Activated naive CD8-positive, alpha-beta T cell treated with anti-CD3 and anti-CD28 coated beads, Interleukin-2, amount 10 ng/mL, durations not matched to agents 7 days and 5 days (primary cell): ENCODE measurements around the gene HAGH. TPM values are rescaled to one million over a fixed set of nuclear protein-coding genes. Genes with fewer than 3 reads are reported as not detected.
A peak's percentile ranks its signal among the peaks of the same experiment; 100 is the strongest.

Experiments used
- ATAC-seq: fragments of 150-1000 bp; cut with Tn5 transposase; one replicate; pipeline ENCODE4 v1.10.0; 2021; ENCODE audit warnings: low read depth, moderate library complexity
- POLR2A ChIA-PET: fragments of 350-600 bp; sonication (Branson Sonifier 250); formaldehyde crosslinking; loops from one replicate; lab custom pipeline; 2021; ENCODE audit warnings: antibody characterized with exemption; lab: Charles Lee
- DNase-seq: peaks from one replicate; pipeline ENCODE4 v3.0.0; 2021
- H3K27ac Mint-ChIP-seq: one replicate; pipeline ENCODE4 v1.8.0; 2022; ENCODE audit warnings: mild to moderate bottlenecking, mixed read lengths
- H3K27me3 Mint-ChIP-seq: one replicate; pipeline ENCODE4 v1.8.0; 2022; ENCODE audit warnings: mild to moderate bottlenecking, moderate library complexity, mixed read lengths
- H3K36me3 Mint-ChIP-seq: one replicate; pipeline ENCODE4 v1.8.0; 2021; ENCODE audit warnings: mild to moderate bottlenecking, mixed read lengths
- H3K4me1 Mint-ChIP-seq: one replicate; pipeline ENCODE4 v1.8.0; 2021; ENCODE audit warnings: mixed read lengths
- H3K4me3 Mint-ChIP-seq: one replicate; pipeline ENCODE4 v1.8.0; 2022; ENCODE audit warnings: mild to moderate bottlenecking, moderate library complexity, mixed read lengths
- H3K9me3 Mint-ChIP-seq: one replicate; pipeline ENCODE4 v1.8.0; 2021; ENCODE audit warnings: mixed read lengths
- total RNA-seq, 2 experiments: library from RNA; stranded (reverse); gene quantifications; one replicate each; pipeline ENCODE4 v1.2.3, GENCODE V29; 2021

The HAGH gene
- total RNA-seq, 2 experiments from 2014 or later: 48.7 to 51.6 TPM

DNA sequence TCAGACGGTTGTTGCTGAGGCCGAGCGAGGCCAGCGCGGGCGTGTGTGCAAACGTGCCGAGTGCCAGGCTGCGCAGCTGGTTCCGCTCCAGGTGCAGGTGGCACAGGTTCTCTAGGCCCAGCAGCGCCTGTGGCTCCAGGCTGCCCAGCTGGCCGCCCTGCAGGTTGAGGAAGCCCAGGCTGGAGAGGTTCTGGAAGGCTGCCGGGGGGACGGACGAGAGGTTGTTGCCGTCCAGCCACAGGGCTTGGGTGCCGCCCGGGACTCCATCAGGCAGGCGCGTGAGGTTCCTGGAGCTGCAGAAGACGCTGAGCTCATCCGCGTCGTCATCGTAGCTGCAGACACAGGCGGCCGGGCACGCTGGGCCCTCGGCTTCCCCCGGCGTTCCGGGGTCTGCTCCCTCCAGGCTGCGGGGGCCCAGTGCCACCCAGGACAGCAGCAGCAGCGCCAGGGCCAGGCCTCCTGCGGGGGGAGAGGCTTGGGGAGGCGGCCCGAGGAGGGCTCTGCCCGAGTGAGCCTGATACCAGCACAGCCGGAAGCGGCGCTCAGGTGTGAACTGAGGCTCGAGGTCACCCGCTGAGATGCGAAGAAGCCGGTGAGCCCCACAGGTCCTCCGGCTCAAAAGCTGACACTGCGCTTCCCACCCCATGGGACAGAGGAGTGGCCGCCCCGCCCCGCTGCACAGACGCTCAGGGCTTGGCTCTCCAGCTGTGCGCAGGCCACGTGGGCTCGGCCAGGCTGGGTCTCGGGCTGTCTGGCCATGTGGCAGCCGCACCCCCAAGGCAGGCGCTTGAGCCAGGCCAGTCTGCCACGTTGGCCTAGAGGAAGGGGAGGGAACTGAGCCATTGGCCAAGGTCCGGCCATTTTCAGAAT, 34.4 kb downstream of the HAGH start:
- no peak overlapping the region for H3K4me3 Mint-ChIP-seq
- peaks cover 1% of the 10 kb centered on the region for H3K4me1 Mint-ChIP-seq
- H3K27me3 Mint-ChIP-seq: no peaks in the 10 kb centered on the region
- POLR2A ChIA-PET: interaction anchor here (1.4 kb wide), 1 partner anchor 10 kb away, joined by 5 read pairs; the partner anchor contains the start of genes NUBP2 and SPSB3
- no peak overlapping the region for H3K27ac Mint-ChIP-seq
- no peaks in the 10 kb centered on the region for H3K9me3 Mint-ChIP-seq
- ATAC-seq: no peak
- H3K36me3 Mint-ChIP-seq: peaks cover 3% of the 10 kb centered on the region
- DNase-seq: peak; percentile 25

GRCh38 chr16:1791256-1791942, 35.2 kb downstream of the HAGH start:
- Mint-ChIP-seq H3K27me3 (no peaks in the 10 kb centered on the region), H3K27ac (no peak overlapping the region), H3K4me3 (no peak overlapping the region), H3K9me3 (no peaks in the 10 kb centered on the region), H3K36me3 (peaks cover 1% of the 10 kb centered on the region), H3K4me1 (peaks cover 1% of the 10 kb centered on the region)
- peak; percentile 28 for DNase-seq
- no peak for ATAC-seq
- POLR2A ChIA-PET: interaction anchor here (1.4 kb wide), 1 partner anchor 9 kb away, joined by 5 read pairs; the partner anchor contains the start of genes NUBP2 and SPSB3

DNA sequence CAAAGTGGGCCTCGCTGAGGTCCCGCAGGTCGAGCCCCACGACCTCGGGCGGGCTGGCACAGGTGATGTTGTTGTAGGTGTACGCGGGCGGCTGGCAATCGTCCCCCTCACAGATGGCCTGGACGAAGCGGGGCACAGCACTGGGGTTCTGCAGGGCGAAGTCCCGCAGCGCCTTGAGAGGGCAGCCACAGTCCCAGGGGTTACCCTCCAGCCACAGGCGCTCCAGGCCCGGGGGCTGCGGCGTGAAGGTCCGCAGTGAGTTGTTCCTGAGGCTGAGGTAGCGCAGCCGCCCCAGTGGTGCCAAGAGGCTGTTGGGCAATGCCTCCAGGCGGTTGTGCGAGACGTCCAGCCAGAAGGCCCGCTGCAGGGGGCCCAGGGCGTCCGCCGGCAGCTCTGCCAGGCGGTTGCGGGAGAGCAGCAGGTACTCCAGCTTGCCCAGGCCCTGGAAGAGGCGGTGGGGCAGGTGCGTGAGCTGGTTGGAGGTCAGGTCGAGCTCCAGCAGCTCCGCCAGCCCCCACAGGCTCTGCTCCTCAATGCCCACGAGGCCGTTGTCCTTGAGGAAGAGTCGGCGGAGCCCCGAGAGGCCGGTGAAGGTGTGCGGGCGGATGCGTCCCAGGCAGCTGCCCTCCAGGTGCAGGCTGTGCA, 35.9 kb downstream of the HAGH start:
- ATAC-seq: no peak
- Mint-ChIP-seq H3K36me3 (peaks cover 1% of the 10 kb centered on the region), H3K4me3 (no peak overlapping the region), H3K4me1 (peaks cover 1% of the 10 kb centered on the region), H3K27ac (no peak overlapping the region), H3K27me3 (no peaks in the 10 kb centered on the region), H3K9me3 (no peaks in the 10 kb centered on the region)
- DNase-seq: no peak
- POLR2A ChIA-PET: interaction anchor here (1.4 kb wide), 1 partner anchor 8 kb away, joined by 5 read pairs; the partner anchor contains the start of genes NUBP2 and SPSB3

DNA sequence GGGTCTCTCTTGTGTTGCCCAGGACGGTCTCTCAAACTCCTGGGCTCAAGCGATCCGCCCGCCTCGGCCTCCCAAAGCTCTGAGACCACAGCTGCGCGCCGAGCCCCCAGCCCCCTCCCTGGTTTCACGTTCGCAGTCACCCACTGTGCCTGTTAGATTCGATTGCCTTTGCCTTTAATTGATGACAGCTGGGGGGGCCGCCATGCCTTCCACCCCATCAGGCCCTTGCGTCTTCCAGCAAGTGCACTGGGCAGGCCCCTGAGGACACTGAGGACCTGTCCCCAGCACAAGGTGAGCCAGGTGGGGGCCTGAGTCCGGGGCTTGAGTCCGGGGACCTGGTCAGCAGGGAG, 36.4 kb downstream of the HAGH start:
- POLR2A ChIA-PET: no interaction called here
- Mint-ChIP-seq H3K9me3 (no peaks in the 10 kb centered on the region), H3K27me3 (no peaks in the 10 kb centered on the region), H3K4me1 (peaks cover 1% of the 10 kb centered on the region), H3K36me3 (peaks cover 1% of the 10 kb centered on the region), H3K4me3 (no peak overlapping the region), H3K27ac (no peak overlapping the region)
- ATAC-seq: no peak
- no peak for DNase-seq

GRCh38 chr16:1789643-1790045, 37.0 kb downstream of the HAGH start:
- H3K4me3 Mint-ChIP-seq: no peak overlapping the region
- no peak for DNase-seq
- peaks cover 1% of the 10 kb centered on the region for H3K36me3 Mint-ChIP-seq
- POLR2A ChIA-PET: no interaction called here
- no peak overlapping the region for H3K27ac Mint-ChIP-seq
- peaks cover 4% of the 10 kb centered on the region for H3K4me1 Mint-ChIP-seq
- no peak for ATAC-seq
- no peaks in the 10 kb centered on the region for H3K27me3 Mint-ChIP-seq
- no peaks in the 10 kb centered on the region for H3K9me3 Mint-ChIP-seq

- ATAC-seq (no peak), DNase-seq (peak; percentile 26)
- Mint-ChIP-seq H3K4me1 (peaks cover 5% of the 10 kb centered on the region), H3K27ac (no peak overlapping the region), H3K9me3 (no peaks in the 10 kb centered on the region), H3K27me3 (no peaks in the 10 kb centered on the region), H3K4me3 (no peak overlapping the region), H3K36me3 (peaks cover 1% of the 10 kb centered on the region)
- POLR2A ChIA-PET: no interaction called here
These were observed 37.9 kb downstream of the HAGH start for GRCh38 chr16:1788708-1789100.

GRCh38 chr16:1788095-1788707, 38.4 kb downstream of the HAGH start:
- ATAC-seq: no peak
- H3K27ac Mint-ChIP-seq: no peak overlapping the region
- H3K36me3 Mint-ChIP-seq: peaks cover 1% of the 10 kb centered on the region
- POLR2A ChIA-PET: no interaction called here
- no peaks in the 10 kb centered on the region for H3K27me3 Mint-ChIP-seq
- no peak for DNase-seq
- H3K4me3 Mint-ChIP-seq: no peak overlapping the region
- no peaks in the 10 kb centered on the region for H3K9me3 Mint-ChIP-seq
- H3K4me1 Mint-ChIP-seq: peaks cover 8% of the 10 kb centered on the region

- peaks cover 8% of the 10 kb centered on the region for H3K4me1 Mint-ChIP-seq
- H3K36me3 Mint-ChIP-seq: peaks cover 1% of the 10 kb centered on the region
- no peak overlapping the region for H3K27ac Mint-ChIP-seq
- no peaks in the 10 kb centered on the region for H3K9me3 Mint-ChIP-seq
- ATAC-seq (no peak), DNase-seq (peak; percentile 29)
- H3K4me3 Mint-ChIP-seq: no peak overlapping the region
- POLR2A ChIA-PET: no interaction called here
- H3K27me3 Mint-ChIP-seq: no peaks in the 10 kb centered on the region
These were observed 39.1 kb downstream of the HAGH start for GRCh38 chr16:1787322-1788094.

GRCh38 chr16:1787056-1787321, 39.6 kb downstream of the HAGH start:
- Mint-ChIP-seq H3K4me1 (peaks cover 8% of the 10 kb centered on the region), H3K27ac (no peak overlapping the region), H3K9me3 (no peaks in the 10 kb centered on the region), H3K36me3 (peaks cover 1% of the 10 kb centered on the region), H3K27me3 (no peaks in the 10 kb centered on the region), H3K4me3 (no peak overlapping the region)
- no peak for ATAC-seq
- POLR2A ChIA-PET: no interaction called here
- DNase-seq: no peak

GRCh38 chr16:1786242-1787055, 40.2 kb downstream of the HAGH start:
- H3K27me3 Mint-ChIP-seq: no peaks in the 10 kb centered on the region
- H3K36me3 Mint-ChIP-seq: peaks cover 4% of the 10 kb centered on the region
- ATAC-seq: no peak
- POLR2A ChIA-PET: no interaction called here
- H3K4me3 Mint-ChIP-seq: no peak overlapping the region
- peak; percentile 24 for DNase-seq
- no peak overlapping the region for H3K27ac Mint-ChIP-seq
- peaks cover 12% of the 10 kb centered on the region for H3K4me1 Mint-ChIP-seq
- H3K9me3 Mint-ChIP-seq: no peaks in the 10 kb centered on the region

DNA sequence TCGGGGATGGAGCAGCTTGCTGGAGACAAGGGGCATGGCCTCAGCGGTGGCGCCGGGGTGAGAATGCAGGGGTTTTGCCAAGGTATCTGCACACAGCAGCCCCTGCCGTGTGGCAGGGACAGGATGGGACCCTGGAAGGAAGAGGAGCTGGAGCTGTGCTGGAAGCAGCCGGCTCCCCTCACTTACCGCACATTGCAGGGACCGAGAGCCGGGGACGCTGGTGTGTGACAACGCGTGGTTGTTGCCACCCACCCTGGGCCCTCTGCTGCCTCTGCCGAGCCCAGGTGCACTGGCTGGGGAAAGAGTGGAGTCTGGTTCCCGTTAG, 40.8 kb downstream of the HAGH start:
- Mint-ChIP-seq H3K4me1 (peaks cover 18% of the 10 kb centered on the region), H3K9me3 (no peaks in the 10 kb centered on the region), H3K27me3 (no peaks in the 10 kb centered on the region), H3K27ac (no peak overlapping the region), H3K36me3 (peaks cover 4% of the 10 kb centered on the region), H3K4me3 (no peak overlapping the region)
- POLR2A ChIA-PET: no interaction called here
- ATAC-seq (no peak), DNase-seq (no peak)
